Caco-2 (cell line): ENCODE measurements around the gene MYBBP1A. TPM values are rescaled to one million over a fixed set of nuclear protein-coding genes. Genes with fewer than 3 reads are reported as not detected.

Source experiments
- BruUV-seq: library from RNA; stranded (reverse); fragments of 400-500 nt; replicated peaks from 2 replicates; lab custom pipeline; 2021; lab: Mats Ljungman, UMichigan
- CTCF ChIA-PET: fragments of 300-600 bp; sonication (Branson Sonifier 250); formaldehyde crosslinking; loops from one replicate; lab custom pipeline; 2022; ENCODE audit warnings: antibody characterized with exemption; lab: Charles Lee
- POLR2A ChIA-PET: fragments of 300-600 bp; sonication (Branson Sonifier 250); formaldehyde crosslinking; loops from one replicate; lab custom pipeline; 2022; ENCODE audit warnings: antibody characterized with exemption; lab: Charles Lee
- DNase-seq, 2 experiments: peaks; one replicate each; pipeline versions ENCODE4 v3.0.0 to v3.0.0-alpha.2; 2020 to 2022
- H3K27me3 ChIP-seq: replicated peaks from 2 replicates; pipeline ENCODE4 v1.6.0; 2011; ENCODE audit warnings: low read length; ENCODE audit not compliant: control insufficient read depth, insufficient read depth
- H3K36me3 ChIP-seq: 2 replicates; pipeline ENCODE4 v1.5.1; 2011; ENCODE audit warnings: low read length; ENCODE audit not compliant: control insufficient read depth, insufficient read depth
- H3K4me1 ChIP-seq: fragments of 250-450 bp; sonication (Bioruptor Pico); 2 replicates; pipeline ENCODE4 v1.5.1; 2020; ENCODE audit warnings: mild to moderate bottlenecking
- H3K4me3 ChIP-seq: 2 replicates; pipeline ENCODE4 v1.5.1; 2011; ENCODE audit warnings: low read depth, mild to moderate bottlenecking, control low read depth, low read length
- H3K9me3 ChIP-seq: fragments of 250-450 bp; sonication (Bioruptor Pico); 2 replicates; pipeline ENCODE4 v1.5.1; 2020; ENCODE audit warnings: mild to moderate bottlenecking, moderate library complexity
- H3K27ac Mint-ChIP-seq: one replicate; pipeline ENCODE4 v1.8.0; 2022; ENCODE audit warnings: mixed read lengths; ENCODE audit not compliant: unreplicated experiment
- H3K27me3 Mint-ChIP-seq: one replicate; pipeline ENCODE4 v1.8.0; 2022; ENCODE audit warnings: mixed read lengths; ENCODE audit not compliant: insufficient read depth, unreplicated experiment
- H3K36me3 Mint-ChIP-seq: one replicate; pipeline ENCODE4 v1.8.0; 2022; ENCODE audit warnings: mild to moderate bottlenecking, mixed read lengths; ENCODE audit not compliant: insufficient read depth, unreplicated experiment
- H3K4me1 Mint-ChIP-seq: one replicate; pipeline ENCODE4 v1.8.0; 2022; ENCODE audit warnings: low read depth, mixed read lengths; ENCODE audit not compliant: unreplicated experiment
- H3K4me3 Mint-ChIP-seq: one replicate; pipeline ENCODE4 v1.8.0; 2022; ENCODE audit warnings: mild to moderate bottlenecking, moderate library complexity, mixed read lengths; ENCODE audit not compliant: unreplicated experiment
- H3K9me3 Mint-ChIP-seq: one replicate; pipeline ENCODE4 v1.8.0; 2022; ENCODE audit warnings: mixed read lengths; ENCODE audit not compliant: unreplicated experiment
- CTCF ChIP-seq, 2 experiments: fragments of 200-600 bp in 1 of 2; IDR thresholded peaks; 1 replicate in 1 of 2; 2 replicates in 1 of 2; pipeline versions ENCODE4 v1.5.1 to v1.8.0; 2011 to 2022; ENCODE audit warnings: antibody characterized with exemption in 1 of 2, control low read depth in 1 of 2, inconsistent platforms in 1 of 2, low read depth in 1 of 2, low read length in 1 of 2, mild to moderate bottlenecking in 1 of 2, moderate library complexity in 1 of 2; ENCODE audit not compliant: insufficient read depth in 1 of 2, severe bottlenecking in 1 of 2, unreplicated experiment in 1 of 2
- intact Hi-C: fragments of 100-400 bp; cut with micrococcal nuclease; formaldehyde crosslinking; loops from one replicate; pipeline ENCODE4 v1.10.0; 2022; ENCODE audit not compliant: unreplicated experiment
- total RNA-seq: library from RNA; stranded (reverse); gene quantifications from 2 replicates; pipeline ENCODE4 v1.2.3, GENCODE V29; 2022

The MYBBP1A gene
- total RNA-seq, 1 experiment from 2014 or later = 44.5 TPM

GRCh38 chr17:4539025-4539424, 16.2 kb downstream of the MYBBP1A start:
- H3K9me3 ChIP-seq = no peaks in the 10 kb centered on the region
- no peak for DNase-seq
- H3K36me3 ChIP-seq = no peaks in the 10 kb centered on the region
- H3K4me3 ChIP-seq = no peak overlapping the region
- Mint-ChIP-seq H3K4me3 (no peak overlapping the region), H3K27me3 (no peaks in the 10 kb centered on the region), H3K36me3 (peaks cover 41% of the 10 kb centered on the region), H3K4me1 (no peaks in the 10 kb centered on the region), H3K27ac (no peak overlapping the region), H3K9me3 (no peaks in the 10 kb centered on the region)
- H3K4me1 ChIP-seq = no peaks in the 10 kb centered on the region
- no TSS peak for BruUV-seq
- intact Hi-C loops = no loop called here
- ChIA-PET POLR2A (no interaction called here), CTCF (no interaction called here)
- H3K27me3 ChIP-seq = no peaks in the 10 kb centered on the region
- no peak for TF ChIP-seq CTCF (IDR thresholded peaks at IDR 0.05; ENCODE audit: insufficient read depth in 1 of 2, low read depth in 1 of 2, low read length in 1 of 2, severe bottlenecking in 1 of 2, unreplicated experiment in 1 of 2)

GRCh38 chr17:4538236-4539002, 16.8 kb downstream of the MYBBP1A start:
- H3K4me1 Mint-ChIP-seq = no peaks in the 10 kb centered on the region
- intact Hi-C loops = no loop called here
- no peaks in the 10 kb centered on the region for H3K27me3 Mint-ChIP-seq
- H3K4me3 Mint-ChIP-seq = no peak overlapping the region
- BruUV-seq = no TSS peak
- Histone ChIP-seq H3K4me3 (no peak overlapping the region), H3K4me1 (no peaks in the 10 kb centered on the region), H3K9me3 (no peaks in the 10 kb centered on the region), H3K27me3 (no peaks in the 10 kb centered on the region), H3K36me3 (no peaks in the 10 kb centered on the region)
- DNase-seq = no peak
- no peak for TF ChIP-seq CTCF (IDR thresholded peaks at IDR 0.05; ENCODE audit: insufficient read depth in 1 of 2, low read depth in 1 of 2, low read length in 1 of 2, severe bottlenecking in 1 of 2, unreplicated experiment in 1 of 2)
- no peaks in the 10 kb centered on the region for H3K9me3 Mint-ChIP-seq
- no peak overlapping the region for H3K27ac Mint-ChIP-seq
- CTCF ChIA-PET = interaction anchor here (0.6 kb wide), 1 partner anchor 10 kb away, joined by 3 read pairs; no protein-coding TSS in a partner anchor
- H3K36me3 Mint-ChIP-seq = peaks cover 41% of the 10 kb centered on the region
- POLR2A ChIA-PET = no interaction called here

- no peak overlapping the region for H3K4me3 Mint-ChIP-seq
- no peaks in the 10 kb centered on the region for H3K9me3 Mint-ChIP-seq
- peaks cover 38% of the 10 kb centered on the region for H3K36me3 Mint-ChIP-seq
- intact Hi-C loops = no loop called here
- no peaks in the 10 kb centered on the region for H3K4me1 ChIP-seq
- CTCF ChIA-PET = interaction anchor here (0.6 kb wide), 2 partner anchors 11 to 71 kb away, joined by 3 to 9 read pairs; no protein-coding TSS in a partner anchor
- H3K4me1 Mint-ChIP-seq = no peaks in the 10 kb centered on the region
- H3K4me3 ChIP-seq = no peak overlapping the region
- no peak for DNase-seq
- TF ChIP-seq CTCF (IDR thresholded peaks at IDR 0.05; ENCODE audit: insufficient read depth in 1 of 2, low read depth in 1 of 2, low read length in 1 of 2, severe bottlenecking in 1 of 2, unreplicated experiment in 1 of 2) = no peak
- no peaks in the 10 kb centered on the region for H3K27me3 Mint-ChIP-seq
- H3K9me3 ChIP-seq = no peaks in the 10 kb centered on the region
- POLR2A ChIA-PET = no interaction called here
- no TSS peak for BruUV-seq
- no peaks in the 10 kb centered on the region for H3K36me3 ChIP-seq
- no peak overlapping the region for H3K27ac Mint-ChIP-seq
- H3K27me3 ChIP-seq = no peaks in the 10 kb centered on the region
These were observed 17.5 kb downstream of the MYBBP1A start for GRCh38 chr17:4537451-4538235.
